Pancreas (tissue), 10 donors: Measurements from ENCODE around the gene CBFA2T2. TPM values are rescaled to one million over a fixed set of nuclear protein-coding genes. Genes with fewer than 3 reads are reported as not detected.

Experiments
- ATAC-seq, 4 donors: fragments of 200-7000 bp; cut with Tn5 transposase; one replicate each; pipeline versions ENCODE4 v1.8.0 to v1.9.1; 2020; ENCODE audit warnings: mild to moderate bottlenecking in 4 of 4, moderate library complexity in 4 of 4
- DNase-seq, 6 donors: peaks; one replicate each; pipeline ENCODE4 v3.0.0-alpha.2; 2020
- FAIRE-seq: peaks from 2 replicates; lab custom pipeline; 2012; peaks lifted over from hg19 to GRCh38; lab: Jason Lieb, UNC
- H3K27ac ChIP-seq, 4 donors: fragments of 200-600 bp; sonication (generic); 1 replicate in 3 of 4; 2 replicates in 1 of 4; pipeline versions ENCODE4 v1.5.0 to v1.8.0; 2020
- H3K27me3 ChIP-seq, 4 donors: fragments of 200-600 bp; one replicate each; pipeline ENCODE4 v1.8.0; 2021
- H3K36me3 ChIP-seq, 3 donors: fragments of 200-600 bp; sonication (generic) in 1 of 3; one replicate each; pipeline versions ENCODE4 v1.5.0 to v1.8.0; 2020 to 2021
- H3K4me1 ChIP-seq, 3 donors: fragments of 200-600 bp; one replicate each; pipeline ENCODE4 v1.8.0; 2021
- H3K4me3 ChIP-seq, 4 donors: fragments of 200-600 bp; sonication (generic) in 2 of 4; one replicate each; pipeline versions ENCODE4 v1.5.0 to v1.8.0; 2020 to 2021
- H3K9me3 ChIP-seq, 4 donors: fragments of 200-600 bp; one replicate each; pipeline ENCODE4 v1.8.0; 2021
- CTCF ChIP-seq, 4 donors: fragments of 200-600 bp; sonication (generic) in 3 of 4; IDR thresholded peaks; one replicate each; pipeline versions ENCODE4 v1.5.0 to v1.8.0; 2021; ENCODE audit warnings: antibody characterized with exemption in 4 of 4
- WGBS, 2 donors: extraction: QIAGEN DNeasy Blood & Tissue Kit; methylation state at CpG; one replicate each; pipeline ENCODE4 v1.1.7; 2013; 5-methylcytosine and 5-hydroxymethylcytosine counted together
- intact Hi-C, 3 donors: fragments of 100-400 bp; cut with DNase I; formaldehyde crosslinking; loops; one replicate each; pipeline versions ENCODE4 v1.11.1 to v1.14.2; 2022
- polyA plus RNA-seq, 2 donors: library from polyadenylated mRNA; stranded (reverse); fragments of 200-250 nt; gene quantifications; one replicate each; pipeline ENCODE4 v1.2.3, GENCODE V29; 2013
- total RNA-seq, 6 donors: library from RNA; stranded (reverse); fragmentation: NEBNext Ultra II Directional in 4 of 6; extraction: Animal tissue kit (Norgen Biotek cat#: 25700) in 4 of 6; gene quantifications; one replicate each; pipeline versions ENCODE4 v1.2.1 to v1.2.4, GENCODE V29; 2021 to 2023
- donor health status: healthy with polysubstance abuse.
- donor health status: DM: no; HTN: no; CAD: no; lungs with moderate emphysema.
- donor health status: DM: no; HTN: no; CAD: no.
- donor health status: control.
- donor health status: control.
- donor health status: Bipolar disorder and iron deficiency.
- donor health status: DM: yes; HTN: yes; CAD: no.
- donor health status: DM: no; HTN: no; CAD: no.
- donor health status: DM: no; HTN: no; CAD: no.
- donor health status: DM: yes; HTN: yes; CAD: no.

CBFA2T2 gene
- total and polyA plus RNA-seq, 8 donors = 4.7 to 11.6 (median 7.5) TPM

GRCh38 chr20:33606118-33606771, 116.3 kb downstream of the CBFA2T2 start:
- ATAC-seq (no peak), DNase-seq (no peak), FAIRE-seq (no peak)
- no peak for TF ChIP-seq CTCF (IDR thresholded peaks at IDR 0.05)
- 89 to 91% methylated on average over 3 of the region's 3 CpGs for WGBS, 2 donors
- H3K4me3 ChIP-seq = no peak overlapping the region
- H3K4me1 ChIP-seq = peaks cover 0 to 3% (median 0%) of the 10 kb centered on the region in 3 donors
- peaks cover 0 to 16% (median 0%) of the 10 kb centered on the region in 3 donors for H3K36me3 ChIP-seq
- intact Hi-C loops = no loop called here
- no peaks in the 10 kb centered on the region for H3K27me3 ChIP-seq
- no peak overlapping the region for H3K27ac ChIP-seq
- H3K9me3 ChIP-seq = no peaks in the 10 kb centered on the region

GRCh38 chr20:33609504-33609903, 119.6 kb downstream of the CBFA2T2 start:
- no peak for FAIRE-seq
- WGBS, 2 donors = 93 to 100% methylated on average over 2 of the region's 2 CpGs
- no peak for TF ChIP-seq CTCF (IDR thresholded peaks at IDR 0.05)

GRCh38 chr20:33611106-33611505, 121.2 kb downstream of the CBFA2T2 start:
- WGBS, 2 donors = 94 to 97% methylated on average over 5 of the region's 5 CpGs
- no peak for FAIRE-seq

More at GRCh38 chr20:33609504-33609903, 119.6 kb downstream of the CBFA2T2 start:
- Histone ChIP-seq H3K4me1 (no peaks in the 10 kb centered on the region), H3K4me3 (no peak overlapping the region), H3K36me3 (peaks cover 0 to 21% (median 0%) of the 10 kb centered on the region in 3 donors), H3K27me3 (no peaks in the 10 kb centered on the region), H3K9me3 (no peaks in the 10 kb centered on the region), H3K27ac (no peak overlapping the region)
- intact Hi-C loops = no loop called here
- ATAC-seq (no peak), DNase-seq (no peak)

GRCh38 chr20:33612001-33612400, 122.1 kb downstream of the CBFA2T2 start:
- DNase-seq (no peak), ATAC-seq (no peak), FAIRE-seq (no peak)
- Histone ChIP-seq H3K27me3 (no peaks in the 10 kb centered on the region), H3K4me3 (no peak overlapping the region), H3K27ac (no peak overlapping the region), H3K36me3 (peaks cover 0 to 22% (median 0%) of the 10 kb centered on the region in 3 donors), H3K4me1 (no peaks in the 10 kb centered on the region), H3K9me3 (no peaks in the 10 kb centered on the region)
- intact Hi-C loops = no loop called here
- 75 to 77% methylated on average over 4 of the region's 4 CpGs for WGBS, 2 donors
- TF ChIP-seq CTCF (IDR thresholded peaks at IDR 0.05) = no peak

More at GRCh38 chr20:33611106-33611505, 121.2 kb downstream of the CBFA2T2 start:
- Histone ChIP-seq H3K36me3 (peaks cover 0 to 24% (median 0%) of the 10 kb centered on the region in 3 donors), H3K4me1 (no peaks in the 10 kb centered on the region), H3K9me3 (no peaks in the 10 kb centered on the region), H3K27ac (no peak overlapping the region), H3K4me3 (no peak overlapping the region), H3K27me3 (no peaks in the 10 kb centered on the region)
- no peak for TF ChIP-seq CTCF (IDR thresholded peaks at IDR 0.05)
- ATAC-seq (no peak), DNase-seq (no peak)
- intact Hi-C loops = no loop called here

GRCh38 chr20:33621717-33622400, 132.0 kb downstream of the CBFA2T2 start:
- WGBS, 2 donors = 93 to 94% methylated on average over 4 of the region's 4 CpGs
- intact Hi-C loops = no loop called here
- no peak for FAIRE-seq
- no peak for TF ChIP-seq CTCF (IDR thresholded peaks at IDR 0.05)
- H3K36me3 ChIP-seq = peaks cover 0 to 11% (median 0%) of the 10 kb centered on the region in 3 donors
- no peaks in the 10 kb centered on the region for H3K27me3 ChIP-seq
- no peak overlapping the region for H3K27ac ChIP-seq
- no peak overlapping the region for H3K4me3 ChIP-seq
- no peak for ATAC-seq
- no peaks in the 10 kb centered on the region for H3K4me1 ChIP-seq
- DNase-seq = no peak
- H3K9me3 ChIP-seq = no peaks in the 10 kb centered on the region
